ENCODE results near the gene HMOX1.

Gene HMOX1

GRCh38 chr22:35342390-35342789, 38.5 kb upstream of the HMOX1 start:
- TF ChIP-seq CTCF (IDR thresholded peaks at IDR 0.05): no peak
- Histone ChIP-seq H3K27ac (no peak overlapping the region), H3K27me3 (ENCODE audit: control insufficient read depth, insufficient read depth, low read length) (no peaks in the 10 kb centered on the region), H3K79me2 (no peaks in the 10 kb centered on the region), H2AFZ (no peak overlapping the region), H3K4me2 (ENCODE audit: low read length) (no peak overlapping the region), H3K9ac (no peak overlapping the region), H3K4me1 (peaks cover 6% of the 10 kb centered on the region), H3K4me3 (ENCODE audit: low read depth, low read length) (no peak overlapping the region), H3K36me3 (ENCODE audit: control insufficient read depth, insufficient read depth, low read length) (no peaks in the 10 kb centered on the region), H3K9me3 (ENCODE audit: control insufficient read depth, low read length) (no peaks in the 10 kb centered on the region)

GRCh38 chr22:35343664-35344550, 37.0 kb upstream of the HMOX1 start:
- no peaks in the 10 kb centered on the region for H3K36me3 ChIP-seq (ENCODE audit: control insufficient read depth, insufficient read depth, low read length)
- no peak overlapping the region for H2AFZ ChIP-seq
- no peaks in the 10 kb centered on the region for H3K9me3 ChIP-seq (ENCODE audit: control insufficient read depth, low read length)
- no peaks in the 10 kb centered on the region for H3K27me3 ChIP-seq (ENCODE audit: control insufficient read depth, insufficient read depth, low read length)
- H3K27ac ChIP-seq: no peak overlapping the region
- no peak overlapping the region for H3K9ac ChIP-seq
- no peak overlapping the region for H3K4me3 ChIP-seq (ENCODE audit: low read depth, low read length)
- no peak overlapping the region for H3K4me2 ChIP-seq (ENCODE audit: low read length)
- no peaks in the 10 kb centered on the region for H3K79me2 ChIP-seq
- TF ChIP-seq CTCF (IDR thresholded peaks at IDR 0.05): no peak
- H3K4me1 ChIP-seq: peaks cover 6% of the 10 kb centered on the region

- no peak overlapping the region for H3K27ac ChIP-seq
- no peak for TF ChIP-seq CTCF (IDR thresholded peaks at IDR 0.05)
- H3K4me2 ChIP-seq (ENCODE audit: low read length): no peak overlapping the region
- no peaks in the 10 kb centered on the region for H3K36me3 ChIP-seq (ENCODE audit: control insufficient read depth, insufficient read depth, low read length)
- no peaks in the 10 kb centered on the region for H3K27me3 ChIP-seq (ENCODE audit: control insufficient read depth, insufficient read depth, low read length)
- no peak overlapping the region for H2AFZ ChIP-seq
- no peaks in the 10 kb centered on the region for H3K9me3 ChIP-seq (ENCODE audit: control insufficient read depth, low read length)
- no peaks in the 10 kb centered on the region for H3K79me2 ChIP-seq
- H3K9ac ChIP-seq: no peak overlapping the region
- H3K4me1 ChIP-seq: peaks cover 12% of the 10 kb centered on the region
- H3K4me3 ChIP-seq (ENCODE audit: low read depth, low read length): no peak overlapping the region
Measured at GRCh38 chr22:35344956-35345690, 35.8 kb upstream of the HMOX1 start.

GRCh38 chr22:35345808-35346505, 34.9 kb upstream of the HMOX1 start:
- no peak overlapping the region for H3K9ac ChIP-seq
- no peak overlapping the region for H3K4me3 ChIP-seq (ENCODE audit: low read depth, low read length)
- H3K27ac ChIP-seq: no peak overlapping the region
- no peaks in the 10 kb centered on the region for H3K79me2 ChIP-seq
- H3K36me3 ChIP-seq (ENCODE audit: control insufficient read depth, insufficient read depth, low read length): no peaks in the 10 kb centered on the region
- H3K27me3 ChIP-seq (ENCODE audit: control insufficient read depth, insufficient read depth, low read length): no peaks in the 10 kb centered on the region
- no peak overlapping the region for H2AFZ ChIP-seq
- H3K4me2 ChIP-seq (ENCODE audit: low read length): no peak overlapping the region
- no peak for TF ChIP-seq CTCF (IDR thresholded peaks at IDR 0.05)
- peaks cover 17% of the 10 kb centered on the region for H3K4me1 ChIP-seq
- no peaks in the 10 kb centered on the region for H3K9me3 ChIP-seq (ENCODE audit: control insufficient read depth, low read length)
